ENCODE results near the gene MIER2. TPM values are rescaled to one million over a fixed set of nuclear protein-coding genes. Genes with fewer than 3 reads are reported as not detected.
A peak's percentile ranks its signal among the peaks of the same experiment; 100 is the strongest.

Gene MIER2
- polyA plus RNA-seq, 1 of the 3 experiments (the other 2 are of a cell fraction), result 15.9 TPM

DNA sequence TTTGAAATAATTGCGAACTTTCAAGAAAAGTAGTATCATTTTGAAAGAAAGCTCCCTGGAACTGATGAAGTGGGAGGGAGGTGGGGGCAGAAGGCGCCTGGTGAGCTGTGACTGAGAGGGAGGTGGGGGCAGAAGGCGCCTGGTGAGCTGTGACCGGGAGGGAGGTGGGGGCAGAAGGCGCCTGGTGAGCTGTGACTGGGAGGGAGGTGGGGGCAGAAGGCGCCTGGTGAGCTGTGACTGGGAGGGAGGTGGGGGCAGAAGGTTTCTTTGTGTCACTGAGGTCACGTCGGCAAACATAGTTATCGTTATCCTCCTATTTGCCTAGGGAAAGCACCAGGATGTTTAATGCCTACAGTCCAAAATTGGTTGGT lies 40.2 kb upstream of the MIER2 start:
- Histone ChIP-seq H4K20me1 (ENCODE audit: insufficient read depth) (no peaks in the 10 kb centered on the region), H3K4me2 (no peak overlapping the region), H3K9ac (no peak overlapping the region), H3K27me3 (ENCODE audit: insufficient read depth) (no peaks in the 10 kb centered on the region), H2AFZ (ENCODE audit: low read depth) (no peak overlapping the region), H3K79me2 (ENCODE audit: insufficient read depth) (no peaks in the 10 kb centered on the region), H3K4me3 (ENCODE audit: low read depth in 2 of 2, low read length in 1 of 2) (no peak overlapping the region), H3K36me3 (replicated peaks in 1 of 2; ENCODE audit: control insufficient read depth in 1 of 2, insufficient read depth in 2 of 2, low read length in 1 of 2) (no peaks in the 10 kb centered on the region), H3K9me3 (no peaks in the 10 kb centered on the region), H3F3A (replicated peaks; ENCODE audit: insufficient read depth) (no peaks in the 10 kb centered on the region), H3K27ac (ENCODE audit: low read depth in 2 of 2, low read length in 1 of 2) (no peak overlapping the region), H3K9me2 (no peaks in the 10 kb centered on the region), H3K4me1 (ENCODE audit: control insufficient read depth in 1 of 2, insufficient read depth in 2 of 2, low read depth in 1 of 2, low read length in 1 of 2) (no peaks in the 10 kb centered on the region)
- TF ChIP-seq NFIC (IDR thresholded peaks at IDR 0.05; ENCODE audit: borderline replicate concordance), result no peak
- TF ChIP-seq SMC3 (IDR thresholded peaks at IDR 0.05; ENCODE audit: low read depth, low read length), result no peak
- no peak for TF ChIP-seq RAD21 (IDR thresholded peaks at IDR 0.05; ENCODE audit: low read length)
- no peak for TF ChIP-seq FOXJ3 (CRISPR knock-in tag; IDR thresholded peaks at IDR 0.05)
- CTCF ChIA-PET, result interaction anchor here (1.0 to 3.1 kb wide), 13 partner anchors 9 to 124 kb away, joined by 3 to 33 read pairs (median 4); partner anchors contain the start of genes C2CD4C and TPGS1
- DNase-seq, result no peak
- POLR2A ChIA-PET, result no interaction called here
- WGBS (ENCODE audit: low lambda C conversion rate), result 65% methylated on average over 9 of the region's 9 CpGs

GRCh38 chr19:383922-384798 lies 39.6 kb upstream of the MIER2 start:
- Histone ChIP-seq H3K4me3 (ENCODE audit: low read depth in 2 of 2, low read length in 1 of 2) (no peak overlapping the region), H3K79me2 (ENCODE audit: insufficient read depth) (no peaks in the 10 kb centered on the region), H3K27me3 (ENCODE audit: insufficient read depth) (no peaks in the 10 kb centered on the region), H3K27ac (ENCODE audit: low read depth in 2 of 2, low read length in 1 of 2) (no peak overlapping the region), H2AFZ (ENCODE audit: low read depth) (no peak overlapping the region), H3K9ac (no peak overlapping the region), H4K20me1 (ENCODE audit: insufficient read depth) (no peaks in the 10 kb centered on the region), H3K9me3 (no peaks in the 10 kb centered on the region), H3K4me1 (ENCODE audit: control insufficient read depth in 1 of 2, insufficient read depth in 2 of 2, low read depth in 1 of 2, low read length in 1 of 2) (no peaks in the 10 kb centered on the region), H3F3A (replicated peaks; ENCODE audit: insufficient read depth) (no peaks in the 10 kb centered on the region), H3K4me2 (no peak overlapping the region), H3K36me3 (replicated peaks in 1 of 2; ENCODE audit: control insufficient read depth in 1 of 2, insufficient read depth in 2 of 2, low read length in 1 of 2) (no peaks in the 10 kb centered on the region), H3K9me2 (no peaks in the 10 kb centered on the region)
- CTCF ChIA-PET, result interaction anchor here (0.7 to 3.1 kb wide), 29 partner anchors 8 to 147 kb away, joined by 3 to 33 read pairs (median 4); partner anchors contain the start of genes C2CD4C, MADCAM1 and TPGS1
- WGBS (ENCODE audit: low lambda C conversion rate), result 53% methylated on average over 35 of the region's 44 CpGs
- POLR2A ChIA-PET, result no interaction called here
- peak; percentile 84 for DNase-seq
- TF ChIP-seq, protein P1, sequence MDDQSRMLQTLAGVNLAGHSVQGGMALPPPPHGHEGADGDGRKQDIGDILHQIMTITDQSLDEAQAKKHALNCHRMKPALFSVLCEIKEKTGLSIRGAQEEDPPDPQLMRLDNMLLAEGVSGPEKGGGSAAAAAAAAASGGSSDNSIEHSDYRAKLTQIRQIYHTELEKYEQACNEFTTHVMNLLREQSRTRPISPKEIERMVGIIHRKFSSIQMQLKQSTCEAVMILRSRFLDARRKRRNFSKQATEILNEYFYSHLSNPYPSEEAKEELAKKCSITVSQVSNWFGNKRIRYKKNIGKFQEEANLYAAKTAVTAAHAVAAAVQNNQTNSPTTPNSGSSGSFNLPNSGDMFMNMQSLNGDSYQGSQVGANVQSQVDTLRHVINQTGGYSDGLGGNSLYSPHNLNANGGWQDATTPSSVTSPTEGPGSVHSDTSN (IDR thresholded peaks at IDR 0.05), result 0 out of 2 replicates have a peak, but pooled peaks have one; percentile 5
- TF ChIP-seq MXI1 (IDR thresholded peaks at IDR 0.05; ENCODE audit: low read depth, low read length), result no peak
- no peak for TF ChIP-seq EP300 (IDR thresholded peaks at IDR 0.05; ENCODE audit: borderline replicate concordance in 1 of 2, low read depth in 1 of 2, low read length in 1 of 2)
- TF ChIP-seq, protein P2, sequence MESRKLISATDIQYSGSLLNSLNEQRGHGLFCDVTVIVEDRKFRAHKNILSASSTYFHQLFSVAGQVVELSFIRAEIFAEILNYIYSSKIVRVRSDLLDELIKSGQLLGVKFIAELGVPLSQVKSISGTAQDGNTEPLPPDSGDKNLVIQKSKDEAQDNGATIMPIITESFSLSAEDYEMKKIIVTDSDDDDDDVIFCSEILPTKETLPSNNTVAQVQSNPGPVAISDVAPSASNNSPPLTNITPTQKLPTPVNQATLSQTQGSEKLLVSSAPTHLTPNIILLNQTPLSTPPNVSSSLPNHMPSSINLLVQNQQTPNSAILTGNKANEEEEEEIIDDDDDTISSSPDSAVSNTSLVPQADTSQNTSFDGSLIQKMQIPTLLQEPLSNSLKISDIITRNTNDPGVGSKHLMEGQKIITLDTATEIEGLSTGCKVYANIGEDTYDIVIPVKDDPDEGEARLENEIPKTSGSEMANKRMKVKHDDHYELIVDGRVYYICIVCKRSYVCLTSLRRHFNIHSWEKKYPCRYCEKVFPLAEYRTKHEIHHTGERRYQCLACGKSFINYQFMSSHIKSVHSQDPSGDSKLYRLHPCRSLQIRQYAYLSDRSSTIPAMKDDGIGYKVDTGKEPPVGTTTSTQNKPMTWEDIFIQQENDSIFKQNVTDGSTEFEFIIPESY (IDR thresholded peaks at IDR 0.05; ENCODE audit: borderline replicate concordance, low read depth), result no peak
- TF ChIP-seq RFX5 (IDR thresholded peaks at IDR 0.05; ENCODE audit: low read length), result no peak
- TF ChIP-seq TAF1 (IDR thresholded peaks at IDR 0.05; ENCODE audit: borderline replicate concordance, low read depth, low read length), result no peak
- TF ChIP-seq, protein P3, sequence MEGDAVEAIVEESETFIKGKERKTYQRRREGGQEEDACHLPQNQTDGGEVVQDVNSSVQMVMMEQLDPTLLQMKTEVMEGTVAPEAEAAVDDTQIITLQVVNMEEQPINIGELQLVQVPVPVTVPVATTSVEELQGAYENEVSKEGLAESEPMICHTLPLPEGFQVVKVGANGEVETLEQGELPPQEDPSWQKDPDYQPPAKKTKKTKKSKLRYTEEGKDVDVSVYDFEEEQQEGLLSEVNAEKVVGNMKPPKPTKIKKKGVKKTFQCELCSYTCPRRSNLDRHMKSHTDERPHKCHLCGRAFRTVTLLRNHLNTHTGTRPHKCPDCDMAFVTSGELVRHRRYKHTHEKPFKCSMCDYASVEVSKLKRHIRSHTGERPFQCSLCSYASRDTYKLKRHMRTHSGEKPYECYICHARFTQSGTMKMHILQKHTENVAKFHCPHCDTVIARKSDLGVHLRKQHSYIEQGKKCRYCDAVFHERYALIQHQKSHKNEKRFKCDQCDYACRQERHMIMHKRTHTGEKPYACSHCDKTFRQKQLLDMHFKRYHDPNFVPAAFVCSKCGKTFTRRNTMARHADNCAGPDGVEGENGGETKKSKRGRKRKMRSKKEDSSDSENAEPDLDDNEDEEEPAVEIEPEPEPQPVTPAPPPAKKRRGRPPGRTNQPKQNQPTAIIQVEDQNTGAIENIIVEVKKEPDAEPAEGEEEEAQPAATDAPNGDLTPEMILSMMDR (IDR thresholded peaks at IDR 0.05), result peak; percentile 23; the same call in 1 of the 2 replicates
- TF ChIP-seq MEF2A (IDR thresholded peaks at IDR 0.05; ENCODE audit: borderline replicate concordance, low read depth), result no peak
- TF ChIP-seq GATA2 (CRISPR knock-in tag; IDR thresholded peaks at IDR 0.05), result no peak
- TF ChIP-seq MAX (IDR thresholded peaks at IDR 0.05; ENCODE audit: low read depth), result no peak
- TF ChIP-seq REST (IDR thresholded peaks at IDR 0.05; ENCODE audit: low read depth, low read length), result no peak
- TF ChIP-seq FOXJ3 (CRISPR knock-in tag; IDR thresholded peaks at IDR 0.05), result no peak
- no peak for TF ChIP-seq TEAD4 (IDR thresholded peaks at IDR 0.05; ENCODE audit: borderline replicate concordance, insufficient read depth)
- peak; percentile 41 for TF ChIP-seq SMC3 (IDR thresholded peaks at IDR 0.05; ENCODE audit: low read depth, low read length)
- no peak for TF ChIP-seq RXRA (IDR thresholded peaks at IDR 0.05; ENCODE audit: borderline replicate concordance, low read depth)
